ENCODE measurements around the gene SFI1. TPM values are rescaled to one million over a fixed set of nuclear protein-coding genes. Genes with fewer than 3 reads are reported as not detected.
"Not testable (repeated sequence)": the region's sequence is repeated elsewhere in the genome, so short reads cannot be mapped to it uniquely, and the experiment has no call there.

Gene SFI1, protein sequence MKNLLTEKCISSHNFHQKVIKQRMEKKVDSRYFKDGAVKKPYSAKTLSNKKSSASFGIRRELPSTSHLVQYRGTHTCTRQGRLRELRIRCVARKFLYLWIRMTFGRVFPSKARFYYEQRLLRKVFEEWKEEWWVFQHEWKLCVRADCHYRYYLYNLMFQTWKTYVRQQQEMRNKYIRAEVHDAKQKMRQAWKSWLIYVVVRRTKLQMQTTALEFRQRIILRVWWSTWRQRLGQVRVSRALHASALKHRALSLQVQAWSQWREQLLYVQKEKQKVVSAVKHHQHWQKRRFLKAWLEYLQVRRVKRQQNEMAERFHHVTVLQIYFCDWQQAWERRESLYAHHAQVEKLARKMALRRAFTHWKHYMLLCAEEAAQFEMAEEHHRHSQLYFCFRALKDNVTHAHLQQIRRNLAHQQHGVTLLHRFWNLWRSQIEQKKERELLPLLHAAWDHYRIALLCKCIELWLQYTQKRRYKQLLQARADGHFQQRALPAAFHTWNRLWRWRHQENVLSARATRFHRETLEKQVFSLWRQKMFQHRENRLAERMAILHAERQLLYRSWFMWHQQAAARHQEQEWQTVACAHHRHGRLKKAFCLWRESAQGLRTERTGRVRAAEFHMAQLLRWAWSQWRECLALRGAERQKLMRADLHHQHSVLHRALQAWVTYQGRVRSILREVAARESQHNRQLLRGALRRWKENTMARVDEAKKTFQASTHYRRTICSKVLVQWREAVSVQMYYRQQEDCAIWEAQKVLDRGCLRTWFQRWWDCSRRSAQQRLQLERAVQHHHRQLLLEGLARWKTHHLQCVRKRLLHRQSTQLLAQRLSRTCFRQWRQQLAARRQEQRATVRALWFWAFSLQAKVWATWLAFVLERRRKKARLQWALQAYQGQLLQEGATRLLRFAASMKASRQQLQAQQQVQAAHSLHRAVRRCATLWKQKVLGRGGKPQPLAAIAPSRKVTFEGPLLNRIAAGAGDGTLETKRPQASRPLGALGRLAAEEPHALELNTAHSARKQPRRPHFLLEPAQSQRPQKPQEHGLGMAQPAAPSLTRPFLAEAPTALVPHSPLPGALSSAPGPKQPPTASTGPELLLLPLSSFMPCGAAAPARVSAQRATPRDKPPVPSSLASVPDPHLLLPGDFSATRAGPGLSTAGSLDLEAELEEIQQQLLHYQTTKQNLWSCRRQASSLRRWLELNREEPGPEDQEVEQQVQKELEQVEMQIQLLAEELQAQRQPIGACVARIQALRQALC
- total RNA-seq (2014; rRNA removed; shearing (Covaris generic)), result 18.3 and 20.1 TPM in 2 replicates
- 8.1 and 9.7 TPM in 2 replicates for polyA plus RNA-seq (2015; cell fraction: cytosol; rRNA removed)
- polyA plus RNA-seq (2015; cell fraction: nucleus; rRNA removed), result 60.0 and 62.6 TPM in 2 replicates

DNA sequence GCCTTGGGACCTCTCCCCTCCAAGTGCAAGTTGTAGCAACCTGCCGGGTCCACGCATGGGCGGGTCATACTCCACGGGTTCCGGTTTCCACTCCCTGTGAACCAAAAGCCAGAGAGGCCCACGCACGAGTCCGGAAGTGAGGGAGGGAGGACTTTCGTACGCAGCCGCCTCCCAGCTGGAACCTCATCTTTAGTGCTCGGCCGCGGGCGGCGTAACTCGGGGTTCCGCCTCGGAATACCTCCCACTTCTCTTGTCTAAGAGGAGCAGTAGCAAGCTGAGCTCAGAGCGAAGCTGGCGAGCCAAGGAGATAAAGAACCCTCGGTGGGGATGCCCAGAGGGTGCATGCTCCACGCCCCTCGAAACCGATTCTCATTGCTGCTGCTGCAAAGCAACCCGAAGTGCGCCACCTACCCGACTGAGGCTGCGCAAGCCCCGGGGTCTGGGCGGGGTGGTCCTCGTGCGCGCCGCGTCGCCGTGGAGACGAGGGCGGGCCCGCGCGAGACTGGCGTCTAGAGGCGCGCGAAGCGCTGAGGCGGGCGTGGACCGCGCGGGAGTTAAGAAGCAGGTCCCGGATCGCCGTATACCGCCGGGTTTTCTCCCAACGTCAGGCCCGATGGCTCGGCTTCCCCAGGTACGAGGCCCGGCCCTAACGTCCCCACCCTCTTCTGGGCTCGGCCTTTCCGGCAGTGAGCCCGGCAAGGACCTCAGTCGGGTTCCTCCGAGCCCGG is at the start of gene SFI1:
Gene SFI1, plus strand, starts transcription at position 530 of the 728 bp plus-strand sequence. CDS start 11,749 bp downstream, outside the sequence.
- peak; percentile 87 for DNase-seq (ENCODE audit: low read depth)

DNA sequence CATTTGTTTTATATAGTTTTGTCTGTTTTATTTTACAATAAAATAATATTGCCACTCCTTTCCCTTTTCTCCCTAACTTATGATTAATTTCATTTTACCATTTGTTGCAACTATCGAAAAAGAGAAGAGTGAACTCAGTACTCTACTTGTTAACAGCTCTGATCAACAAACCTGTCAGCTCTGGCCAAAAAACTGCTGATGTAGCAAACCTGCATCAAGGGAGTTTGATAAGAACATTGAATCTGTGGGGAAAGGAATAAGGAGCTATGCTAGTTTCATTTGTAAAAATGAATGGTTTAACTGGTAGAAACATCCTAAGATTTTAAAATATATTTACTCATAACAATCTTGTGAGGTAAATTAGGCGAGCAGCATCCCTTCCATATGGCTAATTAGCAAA is 49.6 kb upstream of the SFI1 start:
- no peak for DNase-seq (ENCODE audit: low read depth)

DNA sequence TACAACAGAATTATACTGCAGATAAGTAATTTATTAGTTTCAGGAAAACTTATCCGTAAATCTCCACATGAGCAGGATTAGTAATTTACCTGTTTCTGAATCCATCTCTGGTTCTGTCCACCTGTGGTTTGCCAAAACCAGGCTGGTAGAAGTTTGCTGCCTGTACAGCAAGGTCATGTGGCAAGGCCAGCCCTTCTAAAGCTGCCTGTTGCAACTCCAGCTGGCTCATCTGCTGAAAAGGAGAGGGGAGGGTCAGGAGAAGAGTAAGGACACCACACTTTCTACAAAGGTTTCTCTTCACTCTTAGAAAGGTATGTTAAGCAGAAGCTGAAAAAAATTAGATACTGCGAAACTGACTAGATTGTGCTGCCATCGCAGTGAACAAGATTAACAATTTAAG is 49.0 kb upstream of the SFI1 start:
- no peak for DNase-seq (ENCODE audit: low read depth)

- DNase-seq (ENCODE audit: low read depth), result no peak
Measured at GRCh38 chr22:31448382-31448781, 48.0 kb upstream of the SFI1 start.

- no peak for DNase-seq (ENCODE audit: low read depth)
Measured at GRCh38 chr22:31449506-31449905, 46.8 kb upstream of the SFI1 start.

GRCh38 chr22:31451709-31452571 is 44.4 kb upstream of the SFI1 start:
- peak; percentile 42 for DNase-seq (ENCODE audit: low read depth)

- DNase-seq (ENCODE audit: low read depth), result no peak
Measured at GRCh38 chr22:31461699-31462098, 34.6 kb upstream of the SFI1 start.

DNA sequence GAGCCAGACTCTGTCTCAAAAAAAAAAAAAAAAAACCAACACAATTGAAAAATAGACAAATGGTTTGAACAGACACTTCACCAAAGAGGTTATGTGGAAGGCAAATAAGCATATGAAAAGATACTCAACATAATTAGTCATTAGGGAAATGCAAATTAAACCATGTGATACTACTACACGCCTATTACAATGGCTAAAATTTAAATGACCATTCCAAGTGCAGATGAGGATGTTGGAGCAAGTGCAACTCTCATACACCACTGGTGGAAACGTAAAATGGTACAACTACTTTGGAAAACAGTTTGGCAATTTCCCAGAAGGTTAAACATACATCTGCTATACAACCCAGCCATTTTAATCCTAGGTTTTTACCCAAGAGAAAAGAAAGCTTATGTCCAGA is 31.0 kb upstream of the SFI1 start:
- DNase-seq (ENCODE audit: low read depth), result no peak

DNA sequence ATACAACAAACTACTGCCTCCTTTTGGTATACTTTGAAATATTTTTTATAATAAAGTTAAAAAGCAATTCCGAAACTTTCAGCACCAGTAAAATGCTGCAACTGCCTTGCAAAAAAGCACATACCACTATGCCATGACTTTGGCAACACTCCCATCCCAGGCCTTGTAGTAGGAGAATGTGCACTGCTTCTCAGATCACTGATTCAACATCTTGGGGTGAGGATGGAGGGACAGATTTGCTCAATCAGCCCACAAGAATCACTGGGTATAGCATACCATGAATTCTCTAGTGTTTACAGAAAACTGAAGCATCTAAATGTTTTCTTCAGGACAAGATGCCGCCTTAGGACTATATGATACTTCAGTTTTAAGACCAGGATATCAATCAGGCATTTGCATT is 21.6 kb upstream of the SFI1 start:
- no peak for DNase-seq (ENCODE audit: low read depth)

GRCh38 chr22:31475800-31476199 is 20.5 kb upstream of the SFI1 start:
- no peak for DNase-seq (ENCODE audit: low read depth)

- DNase-seq (ENCODE audit: low read depth), result no peak
Measured at GRCh38 chr22:31477329-31477728, 19.0 kb upstream of the SFI1 start.

- no peak for DNase-seq (ENCODE audit: low read depth)
Measured at GRCh38 chr22:31481129-31481528, 15.2 kb upstream of the SFI1 start.

- not testable (repeated sequence) for DNase-seq (ENCODE audit: low read depth)
Measured at GRCh38 chr22:31482470-31482869, 13.9 kb upstream of the SFI1 start.

GRCh38 chr22:31486369-31486768 is 10.0 kb upstream of the SFI1 start:
- DNase-seq (ENCODE audit: low read depth), result not testable (repeated sequence)

DNA sequence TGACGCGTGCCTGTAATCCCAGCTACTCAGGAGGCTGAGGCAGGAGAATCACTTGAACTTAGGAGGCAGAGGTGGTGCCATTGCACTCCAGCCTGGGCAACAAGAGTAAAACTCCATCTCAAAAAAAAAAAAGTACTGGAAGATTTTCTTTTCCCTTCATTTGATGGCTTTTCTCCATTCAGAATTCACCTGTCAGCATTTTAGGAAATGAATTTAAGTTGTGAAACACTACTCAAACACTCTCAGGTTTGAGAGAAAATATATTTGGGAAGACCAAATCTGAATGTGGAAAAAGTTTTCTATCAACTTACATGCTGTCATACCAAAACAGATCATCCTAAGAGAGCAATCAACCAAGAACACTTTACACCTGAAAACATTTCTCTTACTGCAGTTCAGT is 9.4 kb upstream of the SFI1 start:
- DNase-seq (ENCODE audit: low read depth), result no peak

- DNase-seq (ENCODE audit: low read depth), result no peak
Measured at GRCh38 chr22:31488346-31488883, 7.9 kb upstream of the SFI1 start.

GRCh38 chr22:31488988-31489617 is 7.2 kb upstream of the SFI1 start:
- no peak for DNase-seq (ENCODE audit: low read depth)

GRCh38 chr22:31489632-31490495 is 6.5 kb upstream of the SFI1 start, which contains the start of gene EIF4ENIF1:
Gene EIF4ENIF1, minus strand, starts transcription at chr22:31489842. Its CDS starts 1,124 bp downstream, at chr22:31488718.
- DNase-seq (ENCODE audit: low read depth), result peak; percentile 75

Data from HT1080 (cell line).